ENCODE measurements around the gene ADCY7. TPM values are rescaled to one million over a fixed set of nuclear protein-coding genes. Genes with fewer than 3 reads are reported as not detected.

Gene ADCY7
- total RNA-seq, 1 donor from 2014 or later: 30.3 TPM

DNA sequence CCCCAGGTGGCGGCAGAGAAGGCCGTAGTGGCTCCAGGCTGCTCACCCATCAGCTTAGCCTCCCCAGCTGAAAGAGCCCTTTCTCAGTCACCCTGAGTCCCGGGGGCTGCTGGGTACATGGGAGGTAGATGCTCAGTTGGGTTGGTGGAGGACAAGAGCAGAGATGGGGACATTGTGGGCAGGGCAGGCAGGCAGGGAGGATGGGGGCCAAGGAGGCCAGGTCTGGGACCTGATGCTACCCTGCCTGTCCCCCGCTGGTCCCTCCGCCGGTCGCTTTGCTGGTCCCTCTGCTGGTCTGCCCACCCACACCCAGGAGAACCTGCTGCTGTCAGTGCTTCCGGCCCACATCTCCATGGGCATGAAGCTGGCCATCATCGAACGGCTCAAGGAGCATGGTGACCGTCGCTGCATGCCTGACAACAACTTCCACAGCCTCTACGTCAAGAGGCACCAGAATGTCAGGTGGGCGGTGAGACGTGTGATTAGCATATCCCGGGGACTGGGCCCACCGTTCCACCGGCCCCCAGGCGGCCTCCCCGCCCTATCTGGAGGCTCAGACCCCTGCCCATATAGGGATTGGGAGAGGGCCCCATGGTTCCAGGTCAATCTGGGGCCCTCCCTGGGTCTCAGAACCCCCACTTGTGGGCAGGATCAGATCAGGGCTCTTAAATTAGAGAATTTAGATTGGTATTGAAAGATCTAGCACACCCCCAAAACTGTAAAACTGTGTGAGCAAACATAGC lies 26.9 kb downstream of the ADCY7 start:
- no peaks in the 10 kb centered on the region for H3K4me1 ChIP-seq (ENCODE audit: insufficient read depth, low read length)
- no peak overlapping the region for H3K4me2 ChIP-seq (ENCODE audit: low read length)
- H3K27me3 ChIP-seq (ENCODE audit: insufficient read depth, low read length): no peaks in the 10 kb centered on the region
- H3K36me3 ChIP-seq (ENCODE audit: insufficient read depth, low read length): no peaks in the 10 kb centered on the region
- TF ChIP-seq, protein P1, sequence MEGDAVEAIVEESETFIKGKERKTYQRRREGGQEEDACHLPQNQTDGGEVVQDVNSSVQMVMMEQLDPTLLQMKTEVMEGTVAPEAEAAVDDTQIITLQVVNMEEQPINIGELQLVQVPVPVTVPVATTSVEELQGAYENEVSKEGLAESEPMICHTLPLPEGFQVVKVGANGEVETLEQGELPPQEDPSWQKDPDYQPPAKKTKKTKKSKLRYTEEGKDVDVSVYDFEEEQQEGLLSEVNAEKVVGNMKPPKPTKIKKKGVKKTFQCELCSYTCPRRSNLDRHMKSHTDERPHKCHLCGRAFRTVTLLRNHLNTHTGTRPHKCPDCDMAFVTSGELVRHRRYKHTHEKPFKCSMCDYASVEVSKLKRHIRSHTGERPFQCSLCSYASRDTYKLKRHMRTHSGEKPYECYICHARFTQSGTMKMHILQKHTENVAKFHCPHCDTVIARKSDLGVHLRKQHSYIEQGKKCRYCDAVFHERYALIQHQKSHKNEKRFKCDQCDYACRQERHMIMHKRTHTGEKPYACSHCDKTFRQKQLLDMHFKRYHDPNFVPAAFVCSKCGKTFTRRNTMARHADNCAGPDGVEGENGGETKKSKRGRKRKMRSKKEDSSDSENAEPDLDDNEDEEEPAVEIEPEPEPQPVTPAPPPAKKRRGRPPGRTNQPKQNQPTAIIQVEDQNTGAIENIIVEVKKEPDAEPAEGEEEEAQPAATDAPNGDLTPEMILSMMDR (IDR thresholded peaks at IDR 0.05; ENCODE audit: insufficient read depth, low read depth, low read length): no peak
- no peak for TF ChIP-seq EZH2 (IDR thresholded peaks at IDR 0.05; ENCODE audit: insufficient read depth, low read length)
- H3K27ac ChIP-seq (ENCODE audit: low read depth, low read length): no peak overlapping the region
- no peak overlapping the region for H3K4me3 ChIP-seq (ENCODE audit: insufficient read depth, low read depth, low read length)
- H3K9ac ChIP-seq (ENCODE audit: low read length): no peak overlapping the region
- DNase-seq (ENCODE audit: low read depth) (no peak), FAIRE-seq (no peak)
- Mint-ChIP-seq H3K9me3 (ENCODE audit: unreplicated experiment) (no peaks in the 10 kb centered on the region), H3K27ac (ENCODE audit: unreplicated experiment) (no peak overlapping the region), H3K27me3 (ENCODE audit: low read depth, unreplicated experiment) (no peaks in the 10 kb centered on the region), H3K4me1 (ENCODE audit: low read depth, unreplicated experiment) (no peaks in the 10 kb centered on the region), H3K4me3 (ENCODE audit: unreplicated experiment) (no peak overlapping the region), H3K36me3 (ENCODE audit: low read depth, unreplicated experiment) (peaks cover 16% of the 10 kb centered on the region)
- no peaks in the 10 kb centered on the region for H3K79me2 ChIP-seq (ENCODE audit: insufficient read depth, low read length)
- peaks cover 9% of the 10 kb centered on the region for H4K20me1 ChIP-seq (ENCODE audit: insufficient read depth, low read length)
- H3K9me3 ChIP-seq (ENCODE audit: insufficient read depth, low read depth, low read length): no peaks in the 10 kb centered on the region
- no peak overlapping the region for H2AFZ ChIP-seq (ENCODE audit: low read depth, low read length)

DNA sequence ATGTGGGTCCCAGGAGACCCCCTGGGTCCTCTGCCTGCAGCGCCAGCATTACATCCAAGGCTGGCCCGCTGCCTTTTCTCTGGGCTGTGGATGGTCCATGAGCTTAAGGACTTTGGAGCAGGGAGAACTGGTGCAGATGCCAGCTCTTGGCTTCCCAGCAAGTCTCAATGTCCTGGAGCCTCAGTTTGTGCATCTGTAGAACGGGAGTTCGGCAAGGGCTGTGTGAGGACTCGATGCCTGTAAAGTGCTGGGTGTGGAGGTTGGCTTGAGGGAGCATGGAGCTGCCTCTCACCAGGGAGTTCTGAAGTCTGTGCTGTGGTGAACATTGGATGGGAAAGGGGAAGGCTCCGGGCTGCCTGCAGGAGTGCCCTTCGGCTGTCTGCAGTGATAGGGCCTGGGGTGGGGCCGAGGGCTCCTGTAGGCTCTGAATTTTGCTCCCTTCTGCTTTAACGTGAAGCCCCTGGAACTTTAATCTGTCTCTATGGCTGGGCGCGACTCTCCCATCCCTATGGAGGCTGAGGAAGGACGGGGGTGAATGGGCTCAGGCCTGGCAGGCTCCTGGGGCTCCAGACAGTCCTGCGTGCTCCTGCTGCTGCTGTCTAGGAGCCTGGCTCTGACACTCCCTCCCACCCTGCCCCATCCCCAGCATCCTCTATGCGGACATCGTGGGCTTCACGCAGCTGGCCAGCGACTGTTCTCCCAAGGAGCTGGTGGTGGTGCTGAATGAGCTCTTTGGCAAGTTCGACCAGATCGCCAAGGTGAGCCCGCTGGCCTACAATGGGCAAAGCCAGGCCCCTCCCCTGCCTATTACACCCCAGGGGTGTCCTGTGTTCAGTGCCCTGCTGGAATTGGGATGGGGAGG lies 27.9 kb downstream of the ADCY7 start:
- H3K27ac ChIP-seq (ENCODE audit: low read depth, low read length): no peak overlapping the region
- H3K36me3 ChIP-seq (ENCODE audit: insufficient read depth, low read length): no peaks in the 10 kb centered on the region
- FAIRE-seq (no peak), DNase-seq (ENCODE audit: low read depth) (no peak)
- H4K20me1 ChIP-seq (ENCODE audit: insufficient read depth, low read length): peaks cover 9% of the 10 kb centered on the region
- H3K4me1 ChIP-seq (ENCODE audit: insufficient read depth, low read length): no peaks in the 10 kb centered on the region
- no peak for TF ChIP-seq EZH2 (IDR thresholded peaks at IDR 0.05; ENCODE audit: insufficient read depth, low read length)
- TF ChIP-seq, protein P1 (IDR thresholded peaks at IDR 0.05; ENCODE audit: insufficient read depth, low read depth, low read length): no peak
- no peaks in the 10 kb centered on the region for H3K79me2 ChIP-seq (ENCODE audit: insufficient read depth, low read length)
- no peaks in the 10 kb centered on the region for H3K9me3 Mint-ChIP-seq (ENCODE audit: unreplicated experiment)
- H3K27me3 Mint-ChIP-seq (ENCODE audit: low read depth, unreplicated experiment): no peaks in the 10 kb centered on the region
- no peak overlapping the region for H3K4me3 ChIP-seq (ENCODE audit: insufficient read depth, low read depth, low read length)
- no peak overlapping the region for H3K27ac Mint-ChIP-seq (ENCODE audit: unreplicated experiment)
- H3K4me2 ChIP-seq (ENCODE audit: low read length): no peak overlapping the region
- no peak overlapping the region for H2AFZ ChIP-seq (ENCODE audit: low read depth, low read length)
- no peak overlapping the region for H3K9ac ChIP-seq (ENCODE audit: low read length)
- H3K9me3 ChIP-seq (ENCODE audit: insufficient read depth, low read depth, low read length): no peaks in the 10 kb centered on the region
- no peak overlapping the region for H3K4me3 Mint-ChIP-seq (ENCODE audit: unreplicated experiment)
- no peaks in the 10 kb centered on the region for H3K4me1 Mint-ChIP-seq (ENCODE audit: low read depth, unreplicated experiment)
- H3K27me3 ChIP-seq (ENCODE audit: insufficient read depth, low read length): no peaks in the 10 kb centered on the region
- peaks cover 13% of the 10 kb centered on the region for H3K36me3 Mint-ChIP-seq (ENCODE audit: low read depth, unreplicated experiment)
